Measurements from ENCODE around the gene RIMKLB.
"Not testable (repeated sequence)": the region's sequence is repeated elsewhere in the genome, so short reads cannot be mapped to it uniquely, and the experiment has no call there.

Gene RIMKLB

DNA sequence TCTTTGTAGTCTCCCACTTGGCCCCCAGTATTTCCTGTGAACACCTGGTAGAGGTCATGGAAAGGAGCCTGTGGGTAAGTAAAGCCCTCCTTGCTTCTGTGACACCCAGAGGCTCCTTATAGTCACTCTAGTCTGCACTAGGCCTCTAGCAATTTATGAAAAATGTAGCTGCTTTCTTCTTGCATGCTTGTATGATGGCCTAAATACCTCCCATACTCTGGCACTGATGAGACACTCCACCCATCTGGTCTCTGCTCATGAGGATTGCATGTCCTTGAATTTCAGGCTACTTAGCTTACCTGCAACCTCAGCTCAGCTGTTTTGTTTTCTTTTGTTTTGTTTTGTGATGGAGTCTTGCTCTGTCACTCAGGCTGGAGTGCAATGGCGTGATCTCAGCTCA, 120.1 kb downstream of the RIMKLB start:
- DNase-seq, result no peak
- H3K4me3 Mint-ChIP-seq, result no peak overlapping the region
- H3K36me3 Mint-ChIP-seq (ENCODE audit: low read depth), result no peaks in the 10 kb centered on the region
- H3K4me1 Mint-ChIP-seq, result no peaks in the 10 kb centered on the region
- no peak overlapping the region for H3K27ac Mint-ChIP-seq
- TF ChIP-seq, protein P1, sequence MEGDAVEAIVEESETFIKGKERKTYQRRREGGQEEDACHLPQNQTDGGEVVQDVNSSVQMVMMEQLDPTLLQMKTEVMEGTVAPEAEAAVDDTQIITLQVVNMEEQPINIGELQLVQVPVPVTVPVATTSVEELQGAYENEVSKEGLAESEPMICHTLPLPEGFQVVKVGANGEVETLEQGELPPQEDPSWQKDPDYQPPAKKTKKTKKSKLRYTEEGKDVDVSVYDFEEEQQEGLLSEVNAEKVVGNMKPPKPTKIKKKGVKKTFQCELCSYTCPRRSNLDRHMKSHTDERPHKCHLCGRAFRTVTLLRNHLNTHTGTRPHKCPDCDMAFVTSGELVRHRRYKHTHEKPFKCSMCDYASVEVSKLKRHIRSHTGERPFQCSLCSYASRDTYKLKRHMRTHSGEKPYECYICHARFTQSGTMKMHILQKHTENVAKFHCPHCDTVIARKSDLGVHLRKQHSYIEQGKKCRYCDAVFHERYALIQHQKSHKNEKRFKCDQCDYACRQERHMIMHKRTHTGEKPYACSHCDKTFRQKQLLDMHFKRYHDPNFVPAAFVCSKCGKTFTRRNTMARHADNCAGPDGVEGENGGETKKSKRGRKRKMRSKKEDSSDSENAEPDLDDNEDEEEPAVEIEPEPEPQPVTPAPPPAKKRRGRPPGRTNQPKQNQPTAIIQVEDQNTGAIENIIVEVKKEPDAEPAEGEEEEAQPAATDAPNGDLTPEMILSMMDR (IDR thresholded peaks at IDR 0.05), result no peak
- H3K9me3 Mint-ChIP-seq, result no peaks in the 10 kb centered on the region
- H3K27me3 Mint-ChIP-seq (ENCODE audit: low read depth, poor library complexity), result peaks cover 21% of the 10 kb centered on the region

DNA sequence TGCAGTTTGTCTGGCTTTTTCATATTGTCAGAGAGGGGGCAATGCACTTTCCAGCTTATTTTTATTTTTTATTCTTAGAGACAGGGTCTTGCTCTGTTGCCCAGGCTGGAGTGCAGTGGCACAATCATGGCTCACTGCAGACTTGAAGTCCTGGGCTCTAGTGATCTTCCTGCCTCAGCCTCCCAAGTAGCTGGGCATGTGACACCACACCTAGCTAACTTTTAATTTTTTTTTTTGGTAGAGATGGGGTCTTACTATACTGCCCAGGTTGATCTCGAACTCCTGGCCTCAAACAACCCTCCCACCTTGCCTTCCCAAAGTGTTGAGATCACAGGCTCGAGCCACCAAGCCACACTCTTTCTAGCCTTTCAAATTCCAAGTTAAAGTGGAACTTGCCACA, 120.7 kb downstream of the RIMKLB start:
- Mint-ChIP-seq H3K27ac (no peak overlapping the region), H3K4me3 (no peak overlapping the region), H3K4me1 (peaks cover 4% of the 10 kb centered on the region), H3K36me3 (ENCODE audit: low read depth) (no peaks in the 10 kb centered on the region), H3K9me3 (no peaks in the 10 kb centered on the region), H3K27me3 (ENCODE audit: low read depth, poor library complexity) (peaks cover 21% of the 10 kb centered on the region)
- TF ChIP-seq, protein P1 (IDR thresholded peaks at IDR 0.05), result no peak
- DNase-seq, result no peak

GRCh38 chr12:8819666-8819980, 121.8 kb downstream of the RIMKLB start:
- DNase-seq, result no peak
- H3K27ac Mint-ChIP-seq, result no peak overlapping the region
- TF ChIP-seq, protein P1 (IDR thresholded peaks at IDR 0.05), result no peak
- no peak overlapping the region for H3K4me3 Mint-ChIP-seq
- H3K4me1 Mint-ChIP-seq, result peaks cover 7% of the 10 kb centered on the region
- H3K36me3 Mint-ChIP-seq (ENCODE audit: low read depth), result no peaks in the 10 kb centered on the region
- no peaks in the 10 kb centered on the region for H3K9me3 Mint-ChIP-seq
- peaks cover 21% of the 10 kb centered on the region for H3K27me3 Mint-ChIP-seq (ENCODE audit: low read depth, poor library complexity)

DNA sequence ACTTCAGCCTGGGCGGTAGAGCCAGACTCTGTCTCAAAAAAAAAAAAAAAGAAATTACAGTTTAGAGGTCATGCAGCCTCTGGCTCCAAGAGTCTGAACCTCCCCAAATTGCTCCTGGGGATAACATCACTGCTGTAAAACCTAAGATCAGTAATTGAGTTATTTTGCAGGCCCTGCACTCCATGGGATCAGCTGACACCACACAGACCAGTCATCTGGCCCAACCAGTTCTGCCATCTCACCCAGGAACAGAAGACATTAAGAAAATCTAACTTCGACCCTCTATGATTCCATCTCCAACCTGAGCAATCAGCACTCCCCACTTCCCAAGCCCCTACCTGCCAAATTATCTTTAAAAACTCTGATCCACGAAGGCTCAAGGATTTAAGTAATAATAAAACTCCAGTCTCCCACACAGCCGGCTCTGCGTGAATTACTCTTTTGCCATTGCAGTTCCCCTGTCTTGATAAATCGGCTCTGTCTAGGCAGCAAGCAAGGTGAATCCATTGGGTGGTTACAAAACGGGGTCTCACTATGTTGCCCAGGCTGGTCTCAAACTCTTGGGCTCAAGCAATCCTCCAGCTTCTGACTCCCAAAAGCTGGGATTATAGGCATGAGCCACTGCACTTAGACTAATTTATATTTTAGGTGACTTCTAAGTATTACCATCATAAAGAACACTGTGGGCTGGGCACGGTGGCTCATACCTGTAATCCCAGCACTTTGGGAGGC, 123.1 kb downstream of the RIMKLB start:
- not testable (repeated sequence) for H3K36me3 Mint-ChIP-seq (ENCODE audit: low read depth); H3K4me3 Mint-ChIP-seq; DNase-seq; H3K9me3 Mint-ChIP-seq; H3K4me1 Mint-ChIP-seq; H3K27ac Mint-ChIP-seq
- peaks cover 17% of the 10 kb centered on the region for H3K27me3 Mint-ChIP-seq (ENCODE audit: low read depth, poor library complexity)

DNA sequence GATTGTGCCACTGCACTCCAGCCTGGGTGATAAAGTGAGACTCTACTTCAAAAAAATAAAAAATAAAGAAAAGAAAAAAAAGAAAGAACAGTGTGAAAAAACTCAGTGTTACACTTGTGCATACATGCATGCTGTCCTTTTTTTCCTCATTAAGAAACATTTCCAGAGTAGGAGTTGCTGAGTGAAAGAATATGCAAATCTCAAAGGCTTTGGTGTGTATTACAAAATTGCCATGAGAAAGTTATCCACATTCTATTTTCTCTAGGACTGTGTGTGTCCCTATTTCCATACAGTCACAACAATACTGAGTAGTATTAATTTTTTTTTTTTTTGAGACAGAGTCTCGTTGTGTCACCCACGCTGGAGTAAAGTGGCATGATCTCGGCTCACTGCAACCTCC, 123.8 kb downstream of the RIMKLB start:
- Mint-ChIP-seq H3K27ac (no peak overlapping the region), H3K27me3 (ENCODE audit: low read depth, poor library complexity) (peaks cover 17% of the 10 kb centered on the region), H3K9me3 (peaks cover 15% of the 10 kb centered on the region), H3K4me1 (peaks cover 7% of the 10 kb centered on the region), H3K4me3 (no peak overlapping the region), H3K36me3 (ENCODE audit: low read depth) (no peaks in the 10 kb centered on the region)
- TF ChIP-seq, protein P1 (IDR thresholded peaks at IDR 0.05), result no peak
- no peak for DNase-seq

GRCh38 chr12:8822298-8822697, 124.5 kb downstream of the RIMKLB start, which contains the start of gene A2ML1:
Gene A2ML1 (plus strand): TSS chr12:8822621. CDS start chr12:8822652, 31 bp downstream.
- H3K27me3 Mint-ChIP-seq (ENCODE audit: low read depth, poor library complexity), result peaks cover 17% of the 10 kb centered on the region
- no peak for DNase-seq
- H3K4me1 Mint-ChIP-seq, result peaks cover 7% of the 10 kb centered on the region
- H3K36me3 Mint-ChIP-seq (ENCODE audit: low read depth), result no peaks in the 10 kb centered on the region
- H3K9me3 Mint-ChIP-seq, result peaks cover 22% of the 10 kb centered on the region
- no peak within 1 kb of the TSS for H3K4me3 Mint-ChIP-seq
- H3K27ac Mint-ChIP-seq, result peak within 1 kb of the TSS; percentile 0
- TF ChIP-seq, protein P1 (IDR thresholded peaks at IDR 0.05), result no peak

All from nephron progenitor cell (in vitro differentiated cells).